Measurements from ENCODE around the gene PRICKLE3.

GRCh38 chrX:49209434-49210251 is 23.5 kb upstream of the PRICKLE3 start:
- TF ChIP-seq CTCF (IDR thresholded peaks at IDR 0.05): no peak
- TF ChIP-seq POLR2A (IDR thresholded peaks at IDR 0.05): no peak

Data from adrenal gland (tissue), 5 donors.